ENCODE results near the gene CKM.

- TF ChIP-seq POLR2AphosphoS5 (IDR thresholded peaks at IDR 0.05) (no peak), EP300 (IDR thresholded peaks at IDR 0.05) (no peak), CTCF (IDR thresholded peaks at IDR 0.05) (no peak)
These were observed 57.3 kb downstream of the CKM start for GRCh38 chr19:45265375-45265774.

Measured in sigmoid colon (tissue), 4 donors.